Panc1 (cell line): ENCODE data around the gene SLC31A2.

Experiments
- POLR2AphosphoS5 ChIP-seq: IDR thresholded peaks from 2 replicates; pipeline ENCODE4 v1.6.1; 2012; ENCODE audit warnings: mild to moderate bottlenecking, low read depth, low read length, moderate library complexity
- TF ChIP-seq, protein P1 (sequence below): fragments of 450-650 bp; IDR thresholded peaks from 2 replicates; pipeline ENCODE4 v1.5.1; 2017; ENCODE audit warnings: mild to moderate bottlenecking
- TF ChIP-seq, protein P2 (sequence below), 2 experiments: IDR thresholded peaks; 2 replicates each; pipeline ENCODE4 v1.6.1; 2011 to 2012; ENCODE audit warnings: low read depth in 2 of 2, control low read depth in 1 of 2, low read length in 1 of 2, mild to moderate bottlenecking in 1 of 2, moderate library complexity in 1 of 2; ENCODE audit not compliant: insufficient read depth in 1 of 2

DNA sequence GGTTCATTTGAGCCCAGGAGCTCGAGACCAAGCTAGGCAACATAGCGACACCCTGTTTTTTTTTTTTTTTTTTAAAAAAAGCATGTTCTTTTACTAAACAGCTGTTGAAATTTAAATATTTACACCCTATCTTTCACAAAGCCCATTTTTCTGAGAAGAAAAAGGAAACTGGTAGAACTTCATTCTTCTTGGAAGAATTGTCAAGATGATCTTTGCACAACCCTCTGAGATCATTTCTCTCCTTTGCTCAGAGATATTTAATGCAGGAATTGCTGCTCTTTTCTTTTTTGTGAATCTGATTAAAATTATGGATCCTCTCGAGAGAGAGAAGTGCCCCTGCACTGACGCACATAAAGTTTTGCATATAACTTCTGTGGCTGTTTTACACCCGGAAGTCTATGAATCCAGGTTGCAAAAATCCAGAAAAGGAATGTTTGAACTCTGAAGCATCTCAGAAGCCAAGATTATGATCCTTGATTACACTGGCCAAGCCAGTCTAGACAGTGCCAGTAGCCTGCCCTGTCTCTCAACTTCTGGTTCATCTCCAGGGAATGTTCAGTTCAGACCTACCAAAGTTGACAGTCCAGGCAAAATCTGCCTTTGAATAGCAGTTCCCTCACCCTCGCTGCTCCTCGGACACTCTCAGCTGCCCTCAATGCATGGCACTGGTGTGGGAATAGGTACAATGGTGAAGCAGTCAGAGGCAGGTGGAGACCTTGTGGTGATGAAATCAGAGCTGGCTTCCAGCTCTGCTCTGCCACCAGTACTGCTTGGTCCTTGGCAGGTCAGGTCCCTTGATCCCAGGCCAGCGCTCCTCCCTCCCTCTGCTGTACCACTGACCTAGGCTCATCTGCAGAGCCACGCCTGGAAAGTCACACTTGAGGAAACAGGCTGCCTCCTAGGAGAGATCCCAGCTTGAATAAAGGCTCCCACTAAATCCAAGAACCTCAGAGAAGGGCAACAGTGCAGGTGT lies 13.3 kb upstream of the SLC31A2 start:
- TF ChIP-seq, protein P1, sequence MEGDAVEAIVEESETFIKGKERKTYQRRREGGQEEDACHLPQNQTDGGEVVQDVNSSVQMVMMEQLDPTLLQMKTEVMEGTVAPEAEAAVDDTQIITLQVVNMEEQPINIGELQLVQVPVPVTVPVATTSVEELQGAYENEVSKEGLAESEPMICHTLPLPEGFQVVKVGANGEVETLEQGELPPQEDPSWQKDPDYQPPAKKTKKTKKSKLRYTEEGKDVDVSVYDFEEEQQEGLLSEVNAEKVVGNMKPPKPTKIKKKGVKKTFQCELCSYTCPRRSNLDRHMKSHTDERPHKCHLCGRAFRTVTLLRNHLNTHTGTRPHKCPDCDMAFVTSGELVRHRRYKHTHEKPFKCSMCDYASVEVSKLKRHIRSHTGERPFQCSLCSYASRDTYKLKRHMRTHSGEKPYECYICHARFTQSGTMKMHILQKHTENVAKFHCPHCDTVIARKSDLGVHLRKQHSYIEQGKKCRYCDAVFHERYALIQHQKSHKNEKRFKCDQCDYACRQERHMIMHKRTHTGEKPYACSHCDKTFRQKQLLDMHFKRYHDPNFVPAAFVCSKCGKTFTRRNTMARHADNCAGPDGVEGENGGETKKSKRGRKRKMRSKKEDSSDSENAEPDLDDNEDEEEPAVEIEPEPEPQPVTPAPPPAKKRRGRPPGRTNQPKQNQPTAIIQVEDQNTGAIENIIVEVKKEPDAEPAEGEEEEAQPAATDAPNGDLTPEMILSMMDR, result no peak
- TF ChIP-seq, protein P2, sequence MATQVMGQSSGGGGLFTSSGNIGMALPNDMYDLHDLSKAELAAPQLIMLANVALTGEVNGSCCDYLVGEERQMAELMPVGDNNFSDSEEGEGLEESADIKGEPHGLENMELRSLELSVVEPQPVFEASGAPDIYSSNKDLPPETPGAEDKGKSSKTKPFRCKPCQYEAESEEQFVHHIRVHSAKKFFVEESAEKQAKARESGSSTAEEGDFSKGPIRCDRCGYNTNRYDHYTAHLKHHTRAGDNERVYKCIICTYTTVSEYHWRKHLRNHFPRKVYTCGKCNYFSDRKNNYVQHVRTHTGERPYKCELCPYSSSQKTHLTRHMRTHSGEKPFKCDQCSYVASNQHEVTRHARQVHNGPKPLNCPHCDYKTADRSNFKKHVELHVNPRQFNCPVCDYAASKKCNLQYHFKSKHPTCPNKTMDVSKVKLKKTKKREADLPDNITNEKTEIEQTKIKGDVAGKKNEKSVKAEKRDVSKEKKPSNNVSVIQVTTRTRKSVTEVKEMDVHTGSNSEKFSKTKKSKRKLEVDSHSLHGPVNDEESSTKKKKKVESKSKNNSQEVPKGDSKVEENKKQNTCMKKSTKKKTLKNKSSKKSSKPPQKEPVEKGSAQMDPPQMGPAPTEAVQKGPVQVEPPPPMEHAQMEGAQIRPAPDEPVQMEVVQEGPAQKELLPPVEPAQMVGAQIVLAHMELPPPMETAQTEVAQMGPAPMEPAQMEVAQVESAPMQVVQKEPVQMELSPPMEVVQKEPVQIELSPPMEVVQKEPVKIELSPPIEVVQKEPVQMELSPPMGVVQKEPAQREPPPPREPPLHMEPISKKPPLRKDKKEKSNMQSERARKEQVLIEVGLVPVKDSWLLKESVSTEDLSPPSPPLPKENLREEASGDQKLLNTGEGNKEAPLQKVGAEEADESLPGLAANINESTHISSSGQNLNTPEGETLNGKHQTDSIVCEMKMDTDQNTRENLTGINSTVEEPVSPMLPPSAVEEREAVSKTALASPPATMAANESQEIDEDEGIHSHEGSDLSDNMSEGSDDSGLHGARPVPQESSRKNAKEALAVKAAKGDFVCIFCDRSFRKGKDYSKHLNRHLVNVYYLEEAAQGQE (IDR thresholded peaks at IDR 0.05; ENCODE audit: insufficient read depth in 1 of 2, low read depth in 2 of 2, low read length in 1 of 2), result no peak
- no peak for TF ChIP-seq POLR2AphosphoS5
